Suppressor macrophage (primary cell): ENCODE data around the gene C16orf90.
"Not testable (repeated sequence)": the region's sequence is repeated elsewhere in the genome, so short reads cannot be mapped to it uniquely, and the experiment has no call there.

Experiments
- DNase-seq, 4 experiments: peaks; one replicate each; pipeline ENCODE4 v3.0.0-alpha.2; 2020 to 2022

C16orf90 gene

DNA sequence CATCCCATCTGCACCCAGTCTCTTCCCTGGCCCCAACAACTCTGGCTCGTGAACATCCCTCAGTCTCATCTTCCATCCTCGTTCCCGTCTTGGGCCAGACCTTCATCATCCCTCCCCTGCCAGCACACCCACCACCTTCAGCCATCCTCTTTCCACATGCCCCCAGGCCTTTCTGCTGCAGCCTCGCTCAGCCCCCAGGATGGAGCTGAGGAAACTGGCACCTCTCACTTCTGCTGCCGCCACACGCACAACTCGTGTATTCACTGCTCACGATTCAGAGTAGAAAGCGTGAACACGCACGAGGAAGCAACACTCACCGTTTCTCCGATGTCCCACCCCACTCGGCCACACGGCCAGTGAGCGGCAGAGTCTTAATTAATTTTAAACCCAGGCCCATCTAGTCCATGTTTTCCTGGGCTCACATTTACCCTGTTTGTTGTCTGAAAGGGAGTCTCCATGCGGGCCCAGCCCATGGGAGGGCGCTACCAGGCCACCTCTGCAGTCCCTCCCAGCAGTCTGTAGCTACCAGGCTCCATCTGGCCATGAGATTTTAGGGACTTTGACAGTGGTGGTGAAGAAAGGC, 12.5 kb downstream of the C16orf90 start:
- DNase-seq = no peak

DNA sequence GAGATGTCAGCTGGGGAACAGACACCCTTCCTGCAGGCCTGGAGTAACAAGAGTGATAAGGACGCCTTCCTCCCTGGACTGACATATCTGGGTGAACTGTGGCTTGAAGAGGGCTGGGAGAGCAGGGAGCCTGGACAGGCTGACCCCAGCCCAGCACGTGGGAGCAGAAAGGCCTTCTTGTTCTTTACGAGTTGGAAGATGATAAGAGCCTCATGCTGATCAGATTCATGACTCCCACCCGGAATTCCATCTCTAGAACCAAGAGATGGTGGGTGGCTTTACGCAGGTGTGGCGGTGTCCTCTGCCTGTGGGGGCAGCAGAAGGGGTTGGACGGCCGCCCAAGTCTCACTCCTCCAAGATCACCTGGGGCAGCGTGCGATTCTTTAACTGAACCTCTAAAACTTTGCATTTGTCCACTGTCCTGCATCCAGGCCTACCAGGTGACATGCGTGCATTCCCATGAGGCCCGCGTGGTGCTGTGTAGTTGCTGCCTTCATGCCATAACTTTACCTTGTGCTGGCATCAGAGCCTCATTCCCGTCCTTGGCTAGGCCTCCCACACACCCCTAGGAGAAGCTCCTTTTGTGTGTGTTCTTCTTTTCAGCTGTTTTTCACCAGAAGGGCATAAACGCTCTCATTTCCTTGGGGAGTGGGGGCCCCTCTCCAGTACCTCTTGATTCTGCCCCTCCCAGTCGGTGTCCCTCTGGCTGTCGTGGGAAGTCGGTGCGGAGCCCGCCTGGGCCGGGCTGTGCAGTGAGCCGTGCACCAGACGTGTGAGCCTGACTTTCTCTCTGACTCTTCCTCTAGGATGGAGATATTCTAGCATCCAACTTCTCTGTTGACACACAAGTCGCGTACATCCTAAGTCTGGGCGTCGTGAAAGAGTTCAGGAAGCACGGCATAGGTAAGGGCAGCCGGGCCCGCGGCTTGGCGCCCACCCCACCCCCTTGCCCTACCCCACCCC, 13.3 kb downstream of the C16orf90 start:
- no peak for DNase-seq

DNA sequence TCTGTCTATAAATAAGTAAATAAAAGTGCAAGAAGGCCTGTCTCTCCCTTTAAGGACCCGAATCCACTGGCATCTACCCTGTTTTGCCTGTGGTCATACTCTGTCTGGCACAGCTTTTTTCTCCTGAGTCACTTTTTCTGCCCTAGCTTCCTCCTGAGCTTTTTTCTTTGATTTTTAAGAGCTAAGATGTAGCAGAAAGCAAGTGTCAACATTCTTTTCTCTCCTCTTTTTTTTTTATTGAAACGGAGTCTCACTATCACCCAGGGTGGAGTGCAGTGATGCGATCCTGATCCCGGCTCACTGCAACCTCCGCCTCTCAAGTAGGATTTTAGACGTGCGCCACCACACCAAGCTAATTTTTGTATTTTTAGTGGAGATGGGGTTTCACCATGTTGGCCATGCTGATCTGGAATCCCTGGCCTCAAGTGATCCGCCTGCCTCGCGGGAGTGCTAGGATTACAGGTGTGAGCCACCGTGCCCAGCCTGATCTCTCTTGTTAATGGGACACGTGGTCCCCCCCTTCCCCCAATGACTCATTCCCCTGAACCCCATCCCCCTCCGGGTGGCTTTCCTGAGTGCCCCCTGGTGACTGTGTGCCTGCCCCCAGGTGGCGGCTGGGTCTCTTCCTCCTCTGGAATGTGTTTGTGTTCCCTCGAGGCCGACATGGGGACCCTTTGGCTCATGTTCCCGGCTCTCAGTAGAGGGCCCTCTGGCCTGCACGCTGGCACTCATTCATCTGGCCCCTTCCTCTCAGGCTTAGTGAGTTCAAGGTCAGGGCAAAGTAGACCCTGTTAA, 14.2 kb downstream of the C16orf90 start:
- DNase-seq = no peak

GRCh38 chr16:3479654-3480216, 15.6 kb downstream of the C16orf90 start:
- no peak for DNase-seq

- DNase-seq = no peak
Observed at GRCh38 chr16:3478242-3478925, 16.9 kb downstream of the C16orf90 start.

DNA sequence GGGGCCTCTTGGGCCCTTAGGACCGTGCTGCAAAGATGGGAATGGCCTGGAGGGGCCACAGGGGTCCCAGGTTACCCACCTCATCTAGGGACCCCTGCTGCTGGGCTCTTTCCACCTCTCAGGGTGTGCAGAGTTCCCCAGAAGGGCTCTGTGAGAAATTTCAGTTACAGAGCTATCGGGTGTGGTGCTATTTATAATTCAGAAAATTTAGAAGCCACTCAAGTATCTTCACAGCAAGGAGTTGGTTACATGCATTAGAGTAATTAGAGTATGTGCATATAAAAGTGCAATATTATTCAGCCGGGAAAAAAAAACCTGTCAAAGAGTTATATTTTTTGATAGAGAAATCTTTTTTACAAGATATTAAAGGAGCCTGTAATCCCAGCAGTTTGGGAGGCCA, 18.9 kb downstream of the C16orf90 start:
- no peak for DNase-seq

- DNase-seq = no peak
Observed at GRCh38 chr16:3475604-3476375, 19.5 kb downstream of the C16orf90 start.

DNA sequence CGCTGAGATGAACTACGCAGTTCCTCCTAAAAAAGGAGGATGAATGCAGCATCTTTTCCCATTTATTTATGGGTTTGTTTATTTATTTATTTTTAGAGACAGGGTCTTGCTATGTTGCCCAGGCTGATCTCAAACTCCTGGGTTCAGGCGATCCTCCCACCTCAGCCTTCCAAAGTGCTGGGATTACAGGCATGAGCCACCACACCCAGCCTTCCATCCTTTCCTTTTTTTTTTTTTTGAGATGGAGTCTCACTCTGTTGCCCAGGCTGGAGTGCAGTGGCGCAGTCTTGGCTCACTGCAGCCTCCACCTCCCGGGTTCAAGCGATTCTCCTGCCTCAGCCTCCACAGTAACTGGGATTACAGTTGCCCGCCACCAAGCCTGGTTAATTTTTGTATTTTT, 20.4 kb downstream of the C16orf90 start:
- not testable (repeated sequence) for DNase-seq

DNA sequence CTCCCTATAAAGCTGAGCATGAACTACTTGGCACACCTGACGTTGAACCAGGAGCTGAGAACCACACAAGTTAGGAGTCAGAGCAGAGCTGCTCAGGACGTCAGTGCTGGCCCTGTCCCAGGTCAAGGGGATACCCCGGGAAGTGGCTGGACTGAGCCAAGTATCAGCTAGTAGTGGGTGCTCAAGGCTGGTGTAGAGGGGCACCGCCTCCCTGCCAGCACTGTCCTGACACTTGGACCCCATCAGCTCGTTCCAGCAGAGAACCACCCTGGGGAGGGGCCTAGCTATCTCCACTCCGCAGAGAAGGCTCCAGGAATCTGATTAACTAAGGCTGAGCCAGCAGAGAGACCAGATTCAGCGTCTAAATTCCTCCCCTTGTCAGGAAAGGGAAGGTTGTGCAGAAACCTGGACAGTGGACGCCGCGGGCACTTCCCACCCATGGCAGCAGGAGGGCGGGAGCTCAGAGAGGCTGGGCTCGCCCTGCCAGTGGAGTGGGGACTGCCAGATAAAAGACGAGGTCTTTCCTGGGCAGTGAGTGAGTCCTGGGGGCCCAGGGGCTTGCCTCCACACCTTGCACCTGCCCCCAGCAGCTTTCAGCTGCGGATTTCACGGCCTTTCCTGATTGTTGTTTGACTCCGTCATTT, 21.0 kb downstream of the C16orf90 start:
- no peak for DNase-seq

GRCh38 chr16:3473596-3473943, 21.7 kb downstream of the C16orf90 start:
- not testable (repeated sequence) for DNase-seq

DNA sequence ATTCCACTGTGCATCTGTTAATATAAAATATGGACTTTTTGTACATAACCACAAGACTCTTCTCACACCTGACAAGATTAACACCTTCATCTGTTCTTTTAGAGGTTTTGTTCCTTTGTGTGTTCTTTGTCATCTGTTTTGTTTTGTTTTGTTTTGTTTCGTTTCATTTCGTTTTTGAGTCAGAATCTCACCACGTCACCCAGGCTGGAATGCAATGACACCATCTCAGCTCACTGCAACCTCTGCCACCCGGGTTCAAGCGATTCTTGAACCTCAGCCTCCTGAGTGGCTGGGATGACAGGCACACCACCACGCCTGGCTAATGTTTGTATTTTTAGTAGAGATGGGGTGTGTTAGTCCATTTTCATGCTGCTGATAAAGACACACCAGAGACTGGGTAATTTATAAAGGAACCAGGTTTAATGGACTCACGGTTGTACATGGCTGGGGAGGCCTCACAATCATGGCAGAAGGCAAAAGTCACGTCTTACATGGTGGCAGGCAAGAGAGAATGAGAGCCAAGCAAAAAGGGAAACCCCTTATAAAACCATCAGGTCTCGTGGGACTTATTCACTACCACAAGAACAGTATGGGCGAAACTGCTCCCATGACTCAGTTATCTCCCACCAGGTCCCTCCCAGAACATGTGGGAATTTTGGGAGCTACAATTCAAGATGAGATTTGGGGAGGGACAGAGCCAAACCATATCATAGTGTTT, 22.3 kb downstream of the C16orf90 start:
- DNase-seq = no peak

DNA sequence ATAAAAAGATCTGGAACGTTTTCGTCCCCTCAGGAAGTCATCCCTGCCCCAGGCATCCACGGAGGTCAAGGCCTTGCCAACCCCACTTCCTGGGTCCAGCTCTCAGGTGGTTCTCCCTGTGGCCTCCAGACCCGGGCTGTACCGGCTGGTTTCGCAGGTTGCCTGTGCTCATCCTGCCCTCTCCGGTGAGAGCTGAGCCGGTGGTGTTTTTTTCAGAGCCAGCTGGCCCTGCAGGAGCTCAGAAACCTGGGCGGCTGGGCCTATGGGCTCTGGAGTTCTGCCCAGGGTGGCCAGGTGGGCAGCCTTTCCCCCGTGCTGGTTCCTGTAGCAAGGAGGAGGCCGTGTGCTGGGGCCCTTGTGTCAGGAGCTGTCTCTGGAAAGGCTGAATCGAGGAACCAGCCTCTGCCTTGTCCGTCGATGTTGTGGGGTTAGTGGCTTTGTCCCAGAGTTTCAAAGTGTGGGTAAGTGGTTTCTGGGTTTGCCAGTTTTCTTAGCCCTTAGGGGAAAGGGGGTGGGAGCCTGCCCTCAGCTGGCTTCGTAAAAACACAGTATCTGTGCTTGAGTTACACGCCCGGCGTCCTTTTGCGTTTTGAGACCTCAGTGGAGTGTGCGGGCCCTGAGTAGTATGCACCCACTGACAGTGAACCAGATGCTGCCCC, 23.6 kb downstream of the C16orf90 start:
- no peak for DNase-seq

DNA sequence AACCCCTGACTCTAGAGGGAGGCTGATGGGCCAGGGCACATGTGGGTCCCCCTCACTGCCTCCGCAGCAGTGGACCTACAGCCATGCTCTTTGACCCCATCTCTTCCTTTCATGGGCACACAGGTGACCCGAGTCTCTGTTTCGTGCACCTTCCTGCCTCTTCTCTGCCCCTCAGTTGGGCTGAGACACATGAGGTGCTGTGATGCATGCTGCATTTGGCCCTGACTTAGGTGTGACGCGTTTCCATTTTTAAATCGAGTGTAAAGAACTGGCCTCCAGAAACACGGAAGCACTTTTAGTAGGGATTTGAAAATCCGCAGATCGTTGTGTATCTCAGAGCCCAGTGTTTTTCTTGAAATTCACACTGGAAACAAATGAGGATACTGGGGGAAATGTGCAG, 24.6 kb downstream of the C16orf90 start:
- no peak for DNase-seq

GRCh38 chr16:3469736-3470135, 25.6 kb downstream of the C16orf90 start:
- no peak for DNase-seq

DNA sequence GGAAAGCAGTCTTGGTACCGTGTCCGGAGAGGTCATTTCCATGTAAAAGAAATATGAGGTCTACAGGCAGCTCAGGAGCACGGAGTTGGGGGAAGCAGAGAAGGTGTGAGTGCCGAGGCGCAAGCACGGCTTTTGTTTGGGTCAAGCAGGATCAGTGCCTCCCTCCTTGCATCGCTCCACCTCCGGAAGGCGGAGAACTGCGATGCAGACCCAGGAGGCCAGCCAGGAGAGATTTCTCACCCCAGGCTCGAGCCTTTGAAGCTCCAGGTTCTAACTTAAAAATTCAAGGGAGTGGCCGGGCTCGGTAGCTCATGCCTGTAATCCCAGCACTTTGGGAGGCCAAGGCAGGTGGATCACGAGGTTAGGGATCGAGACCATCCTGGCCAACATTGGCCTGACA, 26.8 kb downstream of the C16orf90 start:
- DNase-seq = no peak

GRCh38 chr16:3467921-3468320, 27.4 kb downstream of the C16orf90 start:
- no peak for DNase-seq

DNA sequence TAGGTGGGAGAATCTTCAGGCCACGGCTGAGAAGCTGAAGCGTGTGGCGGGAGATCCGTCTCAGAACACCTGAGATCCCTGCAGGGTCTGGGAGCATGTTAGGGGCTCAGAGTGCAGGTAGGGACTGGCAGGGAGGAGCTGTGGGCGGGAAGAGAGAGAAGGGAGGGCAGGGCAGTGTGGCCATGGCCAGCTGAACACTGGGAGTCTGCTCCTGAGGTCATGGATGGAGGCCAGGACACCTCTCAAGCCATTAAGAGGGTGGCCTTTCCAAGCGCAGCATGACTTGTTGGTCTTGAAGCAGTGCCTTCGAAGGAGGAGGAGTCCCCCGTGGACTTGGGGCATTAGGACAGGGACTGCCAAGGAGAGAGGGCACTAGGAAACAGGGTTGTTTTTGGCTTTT, 28.1 kb downstream of the C16orf90 start:
- no peak for DNase-seq

- no peak for DNase-seq
Observed at GRCh38 chr16:3465911-3466584, 29.2 kb downstream of the C16orf90 start.

DNA sequence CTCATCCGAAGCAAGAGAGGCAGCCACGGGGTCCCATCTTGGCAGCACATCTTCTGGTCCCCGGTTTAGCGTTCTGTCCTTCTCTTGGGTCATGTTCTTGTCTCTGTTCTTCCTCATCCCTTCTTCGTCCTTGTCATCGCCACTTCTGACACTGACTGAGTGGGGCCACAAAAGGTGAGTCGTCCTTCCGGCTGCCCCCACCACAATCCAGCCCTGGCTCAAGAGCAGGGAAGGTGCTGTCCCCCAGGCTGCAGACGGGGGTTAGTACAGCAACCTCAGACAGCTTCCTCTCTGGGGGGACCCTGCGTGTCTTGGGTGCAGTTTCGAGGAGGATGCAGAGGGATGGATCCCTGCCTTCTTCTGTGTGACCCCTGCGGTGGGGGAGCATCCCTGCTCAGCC, 30.0 kb downstream of the C16orf90 start:
- DNase-seq = no peak
